Measurements from ENCODE around the gene FAM241B.

Gene FAM241B

GRCh38 chr10:69640196-69640980, 10.3 kb downstream of the FAM241B start:
- TF ChIP-seq ZNF274 (IDR thresholded peaks at IDR 0.05; ENCODE audit: low read length) = no peak
- TF ChIP-seq ZNF274 (tag by site-specific recombination; IDR thresholded peaks at IDR 0.05; ENCODE audit: borderline replicate concordance) = no peak
- TF ChIP-seq ZIC2 (tag by site-specific recombination; IDR thresholded peaks at IDR 0.05) = no peak
- no peak for TF ChIP-seq OSR2 (tag by site-specific recombination; IDR thresholded peaks at IDR 0.05)
- TF ChIP-seq ZNF626 (tag by site-specific recombination; IDR thresholded peaks at IDR 0.05) = no peak
- no peak for TF ChIP-seq ZNF132 (tag by site-specific recombination; IDR thresholded peaks at IDR 0.05; ENCODE audit: borderline replicate concordance)
- TF ChIP-seq INSM2 (tag by site-specific recombination; IDR thresholded peaks at IDR 0.05) = no peak
- no peak for TF ChIP-seq ZNF645 (tag by site-specific recombination; IDR thresholded peaks at IDR 0.05)
- no peak for TF ChIP-seq ZBTB8A (tag by site-specific recombination; IDR thresholded peaks at IDR 0.05)
- no peak for TF ChIP-seq ZNF433 (tag by site-specific recombination; IDR thresholded peaks at IDR 0.05; ENCODE audit: low read depth)
- TF ChIP-seq BCL11B (tag by site-specific recombination; IDR thresholded peaks at IDR 0.05; ENCODE audit: low read depth) = no peak
- TF ChIP-seq PRDM10 (tag by site-specific recombination; IDR thresholded peaks at IDR 0.05) = no peak
- TF ChIP-seq PBX3 (CRISPR knock-in tag; IDR thresholded peaks at IDR 0.05) = no peak
- no peak for TF ChIP-seq ZSCAN5A (tag by site-specific recombination; IDR thresholded peaks at IDR 0.05)
- no peak for TF ChIP-seq ZNF280C (tag by site-specific recombination; IDR thresholded peaks at IDR 0.05)
- no peak for TF ChIP-seq ZNF202 (tag by site-specific recombination; IDR thresholded peaks at IDR 0.05; ENCODE audit: borderline replicate concordance)
- H3K4me3 ChIP-seq (ENCODE audit: low read depth, low read length) = no peak overlapping the region
- CTCF ChIA-PET = interaction anchor here (0.5 to 12.2 kb wide), 19 partner anchors 11 to 617 kb away, joined by 3 to 284 read pairs (median 4); partner anchors contain the start of gene FAM241B
- no peaks in the 10 kb centered on the region for H3K4me1 ChIP-seq (ENCODE audit: control insufficient read depth, insufficient read depth, low read length)
- no peak overlapping the region for H3K27ac ChIP-seq (ENCODE audit: extremely low read depth, low read depth, low read length)
- H3K9me3 ChIP-seq (ENCODE audit: control insufficient read depth, insufficient read depth, low read depth, low read length) = no peaks in the 10 kb centered on the region
- POLR2A ChIA-PET = no interaction called here
- peaks cover 0 to 2% of the 10 kb centered on the region in 2 experiments; a peak in 1 of 3 replicates for H3K36me3 ChIP-seq (ENCODE audit: control insufficient read depth in 2 of 2, insufficient read depth in 1 of 2, low read length in 2 of 2)
